Caco-2 (cell line): ENCODE data around the gene URI1. TPM values are rescaled to one million over a fixed set of nuclear protein-coding genes. Genes with fewer than 3 reads are reported as not detected.

Experiments used
- BruUV-seq: library from RNA; stranded (reverse); fragments of 400-500 nt; replicated peaks from 2 replicates; lab custom pipeline; 2021; lab: Mats Ljungman, UMichigan
- CTCF ChIA-PET: fragments of 300-600 bp; sonication (Branson Sonifier 250); formaldehyde crosslinking; loops from one replicate; lab custom pipeline; 2022; ENCODE audit warnings: antibody characterized with exemption; lab: Charles Lee
- POLR2A ChIA-PET: fragments of 300-600 bp; sonication (Branson Sonifier 250); formaldehyde crosslinking; loops from one replicate; lab custom pipeline; 2022; ENCODE audit warnings: antibody characterized with exemption; lab: Charles Lee
- DNase-seq, 2 experiments: peaks; one replicate each; pipeline versions ENCODE4 v3.0.0 to v3.0.0-alpha.2; 2020 to 2022
- H3K27me3 ChIP-seq: replicated peaks from 2 replicates; pipeline ENCODE4 v1.6.0; 2011; ENCODE audit warnings: low read length; ENCODE audit not compliant: control insufficient read depth, insufficient read depth
- H3K36me3 ChIP-seq: 2 replicates; pipeline ENCODE4 v1.5.1; 2011; ENCODE audit warnings: low read length; ENCODE audit not compliant: control insufficient read depth, insufficient read depth
- H3K4me1 ChIP-seq: fragments of 250-450 bp; sonication (Bioruptor Pico); 2 replicates; pipeline ENCODE4 v1.5.1; 2020; ENCODE audit warnings: mild to moderate bottlenecking
- H3K4me3 ChIP-seq: 2 replicates; pipeline ENCODE4 v1.5.1; 2011; ENCODE audit warnings: low read depth, mild to moderate bottlenecking, control low read depth, low read length
- H3K9me3 ChIP-seq: fragments of 250-450 bp; sonication (Bioruptor Pico); 2 replicates; pipeline ENCODE4 v1.5.1; 2020; ENCODE audit warnings: mild to moderate bottlenecking, moderate library complexity
- H3K27ac Mint-ChIP-seq: one replicate; pipeline ENCODE4 v1.8.0; 2022; ENCODE audit warnings: mixed read lengths; ENCODE audit not compliant: unreplicated experiment
- H3K27me3 Mint-ChIP-seq: one replicate; pipeline ENCODE4 v1.8.0; 2022; ENCODE audit warnings: mixed read lengths; ENCODE audit not compliant: insufficient read depth, unreplicated experiment
- H3K36me3 Mint-ChIP-seq: one replicate; pipeline ENCODE4 v1.8.0; 2022; ENCODE audit warnings: mild to moderate bottlenecking, mixed read lengths; ENCODE audit not compliant: insufficient read depth, unreplicated experiment
- H3K4me1 Mint-ChIP-seq: one replicate; pipeline ENCODE4 v1.8.0; 2022; ENCODE audit warnings: low read depth, mixed read lengths; ENCODE audit not compliant: unreplicated experiment
- H3K4me3 Mint-ChIP-seq: one replicate; pipeline ENCODE4 v1.8.0; 2022; ENCODE audit warnings: mild to moderate bottlenecking, moderate library complexity, mixed read lengths; ENCODE audit not compliant: unreplicated experiment
- H3K9me3 Mint-ChIP-seq: one replicate; pipeline ENCODE4 v1.8.0; 2022; ENCODE audit warnings: mixed read lengths; ENCODE audit not compliant: unreplicated experiment
- intact Hi-C: fragments of 100-400 bp; cut with micrococcal nuclease; formaldehyde crosslinking; loops from one replicate; pipeline ENCODE4 v1.10.0; 2022; ENCODE audit not compliant: unreplicated experiment
- total RNA-seq: library from RNA; stranded (reverse); gene quantifications from 2 replicates; pipeline ENCODE4 v1.2.3, GENCODE V29; 2022
- TF ChIP-seq, protein P1 (sequence below), 2 experiments: fragments of 200-600 bp in 1 of 2; IDR thresholded peaks; 1 replicate in 1 of 2; 2 replicates in 1 of 2; pipeline versions ENCODE4 v1.5.1 to v1.8.0; 2011 to 2022; ENCODE audit warnings: antibody characterized with exemption in 1 of 2, control low read depth in 1 of 2, inconsistent platforms in 1 of 2, low read depth in 1 of 2, low read length in 1 of 2, mild to moderate bottlenecking in 1 of 2, moderate library complexity in 1 of 2; ENCODE audit not compliant: insufficient read depth in 1 of 2, severe bottlenecking in 1 of 2, unreplicated experiment in 1 of 2

The URI1 gene
- total RNA-seq, 1 experiment from 2014 or later, result 59.5 TPM

DNA sequence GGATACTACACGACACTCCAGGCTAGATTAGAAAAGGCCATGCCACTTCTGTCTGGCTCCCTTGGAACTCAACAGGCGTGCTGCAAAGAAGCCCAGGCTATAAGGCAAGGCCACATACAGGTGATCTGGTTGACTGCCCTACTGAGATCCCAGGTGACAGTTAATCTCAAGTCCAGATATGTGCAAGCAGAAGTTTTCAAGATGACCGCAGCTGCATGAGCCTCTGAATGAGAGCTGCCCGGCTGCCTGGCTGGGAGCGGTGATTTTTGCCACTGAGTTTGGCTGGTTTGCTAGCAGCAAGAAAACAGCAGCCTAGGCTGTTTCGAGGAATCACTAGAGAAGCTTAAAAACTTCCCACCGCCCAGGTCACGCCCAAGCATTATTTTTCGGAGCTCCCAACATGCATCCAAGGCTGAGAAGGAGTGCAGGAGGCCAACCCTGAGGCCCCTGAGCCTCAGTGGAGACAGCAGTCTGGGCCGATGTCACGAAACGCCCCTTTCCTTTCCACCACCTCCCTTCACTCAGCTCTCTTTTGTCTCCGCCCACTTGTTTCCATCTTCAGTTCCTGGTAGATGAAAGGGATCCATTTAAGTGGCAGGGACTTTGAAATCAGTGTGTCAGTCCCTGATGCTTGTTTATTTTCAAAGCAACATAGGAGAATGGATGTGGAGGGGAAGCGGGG lies 14.0 kb upstream of the URI1 start:
- H3K27me3 ChIP-seq, result no peaks in the 10 kb centered on the region
- no peak overlapping the region for H3K4me3 Mint-ChIP-seq
- no peaks in the 10 kb centered on the region for H3K9me3 ChIP-seq
- H3K4me3 ChIP-seq, result no peak overlapping the region
- no peak overlapping the region for H3K27ac Mint-ChIP-seq
- peaks cover 6% of the 10 kb centered on the region for H3K27me3 Mint-ChIP-seq
- H3K4me1 Mint-ChIP-seq, result no peaks in the 10 kb centered on the region
- CTCF ChIA-PET, result interaction anchor here (0.8 kb wide), 1 partner anchor 14 kb away, joined by 3 read pairs; the partner anchor contains the start of gene URI1
- TF ChIP-seq, protein P1, sequence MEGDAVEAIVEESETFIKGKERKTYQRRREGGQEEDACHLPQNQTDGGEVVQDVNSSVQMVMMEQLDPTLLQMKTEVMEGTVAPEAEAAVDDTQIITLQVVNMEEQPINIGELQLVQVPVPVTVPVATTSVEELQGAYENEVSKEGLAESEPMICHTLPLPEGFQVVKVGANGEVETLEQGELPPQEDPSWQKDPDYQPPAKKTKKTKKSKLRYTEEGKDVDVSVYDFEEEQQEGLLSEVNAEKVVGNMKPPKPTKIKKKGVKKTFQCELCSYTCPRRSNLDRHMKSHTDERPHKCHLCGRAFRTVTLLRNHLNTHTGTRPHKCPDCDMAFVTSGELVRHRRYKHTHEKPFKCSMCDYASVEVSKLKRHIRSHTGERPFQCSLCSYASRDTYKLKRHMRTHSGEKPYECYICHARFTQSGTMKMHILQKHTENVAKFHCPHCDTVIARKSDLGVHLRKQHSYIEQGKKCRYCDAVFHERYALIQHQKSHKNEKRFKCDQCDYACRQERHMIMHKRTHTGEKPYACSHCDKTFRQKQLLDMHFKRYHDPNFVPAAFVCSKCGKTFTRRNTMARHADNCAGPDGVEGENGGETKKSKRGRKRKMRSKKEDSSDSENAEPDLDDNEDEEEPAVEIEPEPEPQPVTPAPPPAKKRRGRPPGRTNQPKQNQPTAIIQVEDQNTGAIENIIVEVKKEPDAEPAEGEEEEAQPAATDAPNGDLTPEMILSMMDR (IDR thresholded peaks at IDR 0.05; ENCODE audit: insufficient read depth in 1 of 2, low read depth in 1 of 2, low read length in 1 of 2, severe bottlenecking in 1 of 2, unreplicated experiment in 1 of 2), result no peak
- no peaks in the 10 kb centered on the region for H3K36me3 ChIP-seq
- H3K36me3 Mint-ChIP-seq, result no peaks in the 10 kb centered on the region
- no peaks in the 10 kb centered on the region for H3K4me1 ChIP-seq
- DNase-seq, result no peak
- intact Hi-C loops, result no loop called here
- peaks cover 6% of the 10 kb centered on the region for H3K9me3 Mint-ChIP-seq
- no TSS peak for BruUV-seq
- POLR2A ChIA-PET, result no interaction called here

DNA sequence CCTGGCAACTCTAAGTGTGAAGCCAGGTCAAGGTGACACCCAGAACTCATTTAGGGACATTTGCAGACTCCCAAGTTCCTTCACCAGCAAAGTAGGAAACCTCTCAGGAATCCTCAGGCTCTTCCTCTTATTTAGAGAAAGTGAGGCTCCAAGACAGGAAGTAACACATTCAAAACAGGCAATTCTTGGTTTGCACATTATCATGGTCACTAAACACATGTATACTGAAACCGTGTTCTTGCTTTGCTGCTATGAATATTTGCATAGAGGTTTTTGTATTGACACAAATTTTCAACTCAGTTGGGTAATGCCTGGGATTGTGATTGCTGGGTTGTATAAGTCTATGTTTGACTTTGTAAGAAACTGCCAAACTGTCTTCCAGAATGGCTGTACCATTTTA lies 13.2 kb upstream of the URI1 start:
- POLR2A ChIA-PET, result no interaction called here
- DNase-seq, result no peak

DNA sequence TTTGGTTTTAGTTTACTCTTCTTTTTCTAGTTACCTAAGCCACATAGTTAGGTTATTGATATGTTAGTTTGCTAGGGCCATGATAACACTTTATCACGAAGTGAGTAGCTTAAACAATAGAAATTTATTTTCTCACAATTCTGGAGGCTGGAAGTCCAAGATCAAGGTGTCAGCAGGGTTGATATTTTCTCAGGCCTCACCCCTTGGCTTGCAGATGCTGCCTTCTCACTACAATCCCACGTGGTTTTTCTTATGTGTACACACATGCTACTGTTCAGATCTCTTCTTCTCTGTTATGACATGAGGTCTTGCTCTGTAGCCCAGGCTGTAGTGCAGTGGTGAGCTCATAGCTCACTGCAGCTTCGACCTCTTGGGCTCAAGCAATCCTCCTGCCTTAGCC lies 7.8 kb upstream of the URI1 start:
- Histone ChIP-seq H3K4me3 (no peak overlapping the region), H3K36me3 (no peaks in the 10 kb centered on the region), H3K4me1 (no peaks in the 10 kb centered on the region), H3K9me3 (peaks cover 17% of the 10 kb centered on the region), H3K27me3 (no peaks in the 10 kb centered on the region)
- CTCF ChIA-PET, result no interaction called here
- Mint-ChIP-seq H3K27me3 (no peaks in the 10 kb centered on the region), H3K36me3 (no peaks in the 10 kb centered on the region), H3K4me1 (no peaks in the 10 kb centered on the region), H3K27ac (no peak overlapping the region), H3K9me3 (peaks cover 24% of the 10 kb centered on the region), H3K4me3 (no peak overlapping the region)
- no TSS peak for BruUV-seq
- TF ChIP-seq, protein P1 (IDR thresholded peaks at IDR 0.05; ENCODE audit: insufficient read depth in 1 of 2, low read depth in 1 of 2, low read length in 1 of 2, severe bottlenecking in 1 of 2, unreplicated experiment in 1 of 2), result no peak
- intact Hi-C loops, result no loop called here
- DNase-seq, result no peak
- POLR2A ChIA-PET, result no interaction called here

More for the DNA sequence above, 13.2 kb upstream of the URI1 start:
- Mint-ChIP-seq H3K4me3 (no peak overlapping the region), H3K36me3 (no peaks in the 10 kb centered on the region), H3K27me3 (peaks cover 3% of the 10 kb centered on the region), H3K9me3 (peaks cover 6% of the 10 kb centered on the region), H3K27ac (no peak overlapping the region), H3K4me1 (no peaks in the 10 kb centered on the region)
- intact Hi-C loops, result no loop called here
- CTCF ChIA-PET, result interaction anchor here (0.8 kb wide), 1 partner anchor 13 kb away, joined by 3 read pairs; the partner anchor contains the start of gene URI1
- BruUV-seq, result no TSS peak
- no peaks in the 10 kb centered on the region for H3K27me3 ChIP-seq
- H3K4me1 ChIP-seq, result no peaks in the 10 kb centered on the region
- TF ChIP-seq, protein P1 (IDR thresholded peaks at IDR 0.05; ENCODE audit: insufficient read depth in 1 of 2, low read depth in 1 of 2, low read length in 1 of 2, severe bottlenecking in 1 of 2, unreplicated experiment in 1 of 2), result no peak
- H3K36me3 ChIP-seq, result no peaks in the 10 kb centered on the region
- H3K9me3 ChIP-seq, result no peaks in the 10 kb centered on the region
- no peak overlapping the region for H3K4me3 ChIP-seq
